HG02759 (cell line): ENCODE results near the gene ADCY9.
A peak's percentile ranks its signal among the peaks of the same experiment; 100 is the strongest.

Experiments used
- ATAC-seq: cut with Tn5 transposase; IDR thresholded peaks from one replicate; pipeline ENCODE4 v1.9.1; 2021; ENCODE audit warnings: mild to moderate bottlenecking, moderate library complexity; ENCODE audit not compliant: unreplicated experiment

ADCY9 gene

DNA sequence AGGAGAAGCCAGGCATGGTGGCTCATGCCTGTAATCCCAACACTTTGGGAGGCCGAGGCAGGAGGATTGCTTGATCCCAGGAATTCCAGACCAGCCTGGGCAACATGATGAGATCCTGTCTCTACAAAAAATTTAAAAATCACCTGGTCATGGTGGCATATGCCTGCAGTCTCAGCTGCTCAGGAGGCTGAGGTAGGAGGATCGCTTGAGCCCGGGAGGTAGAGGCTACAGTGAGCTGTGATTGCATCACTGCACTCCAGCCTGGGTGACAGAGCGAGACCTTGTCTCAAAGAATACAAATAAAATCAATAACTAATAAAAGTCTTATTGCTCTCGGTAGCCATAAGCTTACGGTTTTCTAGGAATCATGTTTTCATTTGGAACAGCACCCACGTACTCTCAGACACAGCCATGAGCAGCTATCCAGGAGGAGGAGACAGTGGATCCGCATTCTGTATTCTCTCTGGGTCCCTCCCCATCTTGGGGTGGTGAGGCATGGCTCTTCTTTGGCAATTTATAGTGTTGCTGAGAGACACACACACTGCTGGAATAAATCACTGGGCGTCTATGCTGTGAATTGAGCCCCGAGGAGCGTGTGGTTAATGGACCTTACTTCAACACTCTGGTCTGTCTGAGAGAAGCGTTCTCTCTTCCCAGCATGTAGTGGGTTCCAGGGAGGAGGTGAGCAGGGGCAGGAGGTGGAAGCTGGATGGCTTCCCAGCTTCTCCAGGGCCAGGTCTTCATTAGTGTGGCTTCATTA, 8.5 kb upstream of the ADCY9 start:
- ATAC-seq, result no peak

DNA sequence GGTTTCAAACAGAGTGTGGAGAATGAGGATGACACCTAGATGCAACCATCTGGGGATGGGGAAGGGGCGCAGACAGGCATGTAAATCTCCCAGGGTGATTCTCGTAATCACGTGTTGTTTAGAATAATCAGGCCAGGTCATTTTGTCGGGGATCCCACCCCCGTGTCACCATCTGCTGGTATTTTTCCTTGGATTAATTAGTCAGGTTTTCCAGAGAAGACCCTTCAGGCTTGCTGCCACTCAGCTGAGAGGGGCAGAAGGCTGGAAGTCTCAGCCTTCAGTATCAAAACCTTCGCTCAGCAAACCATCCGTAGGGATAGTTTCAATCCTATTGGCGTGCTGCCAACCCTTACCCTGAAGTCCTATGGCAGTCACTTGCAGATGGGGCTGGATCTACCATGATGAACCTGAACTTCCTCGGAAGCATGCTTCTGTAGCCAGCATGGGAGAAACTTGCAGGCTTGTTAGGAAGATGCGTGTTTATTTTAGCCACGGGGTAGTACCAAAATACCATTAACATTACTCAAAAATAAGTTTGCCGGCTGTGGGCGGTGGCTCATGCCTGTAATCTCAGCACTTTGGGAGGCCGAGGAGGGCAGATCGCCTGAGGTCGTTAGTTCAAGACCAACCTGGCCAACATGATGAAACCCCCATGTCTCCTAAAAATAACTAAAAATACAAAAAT, 7.5 kb upstream of the ADCY9 start:
- no peak for ATAC-seq

DNA sequence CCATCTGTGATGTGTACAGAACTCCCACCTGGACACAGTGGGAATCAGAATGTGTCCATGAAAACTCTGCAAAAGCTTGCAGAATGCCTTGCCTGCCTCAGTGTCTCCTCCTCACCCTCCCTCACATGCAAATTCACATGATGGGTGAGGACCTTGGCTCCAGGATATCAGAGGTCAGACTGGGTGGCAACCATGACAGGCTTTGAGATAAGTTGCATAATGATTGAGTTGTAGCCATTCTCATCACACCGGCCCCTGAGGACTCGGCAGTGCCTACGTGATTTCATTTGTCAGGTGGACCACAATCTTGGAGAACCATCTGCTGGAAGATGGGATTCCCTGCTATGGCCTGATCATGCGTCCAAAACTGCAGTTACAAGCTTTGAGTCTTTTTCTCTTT, 3.9 kb upstream of the ADCY9 start:
- no peak for ATAC-seq

DNA sequence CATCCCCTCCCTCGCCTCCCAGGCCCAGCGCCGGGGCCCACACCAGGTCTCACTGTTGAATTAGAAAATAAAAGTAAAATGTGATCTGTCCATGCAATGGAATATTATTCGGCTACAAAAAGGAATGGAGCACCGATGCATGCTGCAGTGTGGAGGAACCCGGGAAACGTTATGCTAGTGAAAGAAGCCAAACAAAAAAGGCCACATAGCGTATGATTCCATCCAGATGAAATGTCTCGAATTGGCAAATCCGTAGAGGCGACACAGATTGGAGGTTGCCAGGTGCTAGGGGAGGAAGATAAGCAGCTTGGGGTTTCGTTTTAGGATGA, 972 bp upstream of the ADCY9 start:
- ATAC-seq, result no peak

DNA sequence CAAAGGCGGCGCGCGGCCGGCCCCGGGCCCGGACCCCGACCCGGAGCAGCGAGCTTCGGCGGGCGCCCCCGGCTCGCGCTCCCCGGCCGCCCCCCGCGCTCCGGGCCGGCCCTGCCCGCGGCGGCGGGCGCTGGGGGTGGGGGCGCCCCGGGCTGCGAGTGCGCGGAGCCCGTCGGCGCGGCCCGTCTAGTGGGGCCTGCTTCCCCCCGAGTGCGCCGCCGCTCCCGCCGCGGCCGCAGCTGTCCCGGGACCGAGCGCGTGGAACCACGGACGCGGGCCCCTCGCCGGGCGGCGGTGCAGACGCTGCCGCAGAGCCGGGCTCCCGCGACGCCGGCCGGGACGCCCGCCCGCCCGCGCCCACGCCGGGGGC, 308 bp downstream of the ADCY9 start:
- peak; percentile 27 for ATAC-seq

DNA sequence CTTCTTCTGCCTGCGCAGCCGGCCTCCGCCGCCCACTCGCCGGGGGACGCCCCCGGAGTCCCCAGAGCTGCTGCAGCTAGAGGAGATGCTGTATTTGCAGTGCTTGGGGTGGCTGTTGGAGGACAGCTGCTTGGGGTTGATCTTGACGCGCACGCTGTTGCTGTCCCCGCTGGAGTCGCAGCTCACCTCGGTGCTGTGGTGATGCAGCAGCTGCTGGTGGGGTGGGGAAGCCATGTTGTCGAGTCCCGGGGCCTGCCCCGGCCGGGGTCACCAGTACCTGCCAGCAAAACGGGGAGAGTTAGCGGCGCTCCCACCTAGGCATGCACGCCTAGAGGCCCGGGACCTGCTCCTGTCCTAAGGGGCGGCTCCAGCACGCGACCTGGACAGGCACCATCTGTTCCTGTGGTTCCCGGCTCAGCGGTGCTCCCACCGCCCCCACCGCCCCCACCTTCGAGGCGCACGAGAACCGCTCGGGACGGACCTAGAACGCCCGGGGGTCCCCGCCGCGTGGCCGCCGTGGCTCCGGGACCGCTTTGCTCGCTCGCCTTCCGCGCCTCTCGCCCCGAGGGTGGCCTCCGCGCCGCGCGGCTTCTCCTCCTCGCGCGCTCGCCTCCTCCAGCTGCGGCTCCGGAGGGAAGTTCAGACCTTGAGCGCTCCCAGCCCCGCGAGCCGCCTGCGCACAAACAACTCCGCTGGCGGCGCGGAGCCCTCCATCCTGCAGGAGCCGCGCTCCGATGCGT, 863 bp downstream of the ADCY9 start:
- ATAC-seq, result peak; percentile 30

DNA sequence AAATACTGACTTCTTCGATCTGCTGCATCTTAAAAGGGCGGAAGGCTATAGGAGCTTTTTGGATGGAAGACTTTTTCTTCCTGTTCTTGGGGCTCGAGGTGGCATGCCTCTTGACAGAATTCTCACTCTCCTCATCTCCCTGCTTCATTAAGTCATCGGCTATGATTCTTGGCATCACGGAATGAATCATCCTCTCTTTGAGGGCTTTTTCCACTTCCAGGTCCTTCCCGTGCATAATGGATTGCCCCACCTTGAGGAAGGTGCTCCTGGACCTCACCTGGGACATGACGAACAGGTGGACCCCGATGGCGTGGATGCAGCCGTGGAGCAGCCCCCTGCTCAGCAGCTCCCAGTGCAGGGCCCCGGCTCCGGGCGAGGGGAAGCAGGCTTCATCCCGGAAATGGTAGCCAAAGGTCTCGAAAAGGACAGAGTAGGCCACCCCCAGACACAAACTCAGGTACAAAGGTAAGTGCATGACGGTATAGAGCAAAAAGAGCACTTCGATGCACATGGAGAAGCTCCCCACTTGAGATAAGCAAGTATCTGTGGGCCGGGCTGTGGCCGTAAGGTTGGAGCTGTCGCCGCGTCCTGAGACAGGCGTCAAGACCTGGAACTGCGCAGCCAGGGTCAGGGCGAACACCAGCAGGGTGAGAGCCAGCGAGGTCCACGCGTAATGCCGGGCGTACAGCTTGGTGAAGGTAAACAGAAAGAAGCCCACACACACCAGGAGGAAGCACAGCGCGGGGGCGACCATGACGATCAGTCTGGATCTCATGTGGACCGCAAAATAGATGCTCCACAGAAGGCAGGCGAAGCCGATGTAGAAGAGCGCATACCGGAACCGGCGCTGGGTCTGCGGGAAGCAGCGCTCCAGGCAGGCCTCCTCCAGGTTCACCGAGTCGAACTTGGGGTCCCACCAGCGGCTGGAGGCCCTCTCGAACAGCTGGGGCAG, 1.7 kb downstream of the ADCY9 start:
- ATAC-seq, result no peak

DNA sequence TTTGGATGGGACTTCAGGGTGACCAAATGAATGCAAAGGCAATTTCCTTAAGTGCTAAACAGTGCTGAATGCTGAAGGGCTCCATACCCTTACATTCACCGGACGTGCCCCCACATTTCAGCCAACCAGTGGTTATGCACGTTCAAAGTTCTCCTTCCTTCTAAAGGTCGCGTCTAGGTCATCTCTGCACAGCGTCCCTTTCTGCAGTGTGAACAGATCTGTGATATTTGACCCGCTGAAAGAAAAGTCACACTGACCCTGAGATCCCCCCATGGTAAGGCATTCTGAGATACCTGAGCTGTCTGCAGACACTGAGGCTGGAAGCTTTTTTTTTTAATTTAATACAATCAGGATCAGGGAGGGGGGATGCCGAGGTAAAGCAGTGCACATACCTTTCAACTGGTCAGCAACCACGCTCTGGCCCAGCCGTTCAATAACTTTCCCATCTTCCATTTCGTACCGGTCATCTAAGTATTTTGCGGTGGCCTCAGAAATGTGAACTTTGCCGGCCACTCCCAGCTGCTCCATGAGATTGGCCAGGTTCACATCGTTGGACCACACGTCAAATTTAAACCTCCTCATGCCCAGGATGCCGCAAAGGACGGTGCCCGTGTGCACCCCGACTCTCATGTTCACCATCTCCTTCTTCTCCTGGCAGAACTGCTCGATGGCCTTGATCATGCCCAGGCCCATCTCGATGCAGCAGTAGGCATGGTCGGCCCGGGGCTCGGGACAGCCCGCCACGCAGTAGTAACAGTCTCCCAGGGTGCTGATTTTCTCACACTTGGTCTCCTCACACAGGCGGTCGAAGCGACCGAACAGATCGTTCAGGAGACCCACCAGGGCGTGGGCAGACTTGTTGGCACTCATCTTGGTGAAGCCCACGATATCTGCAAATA, 2.6 kb downstream of the ADCY9 start:
- ATAC-seq, result no peak

DNA sequence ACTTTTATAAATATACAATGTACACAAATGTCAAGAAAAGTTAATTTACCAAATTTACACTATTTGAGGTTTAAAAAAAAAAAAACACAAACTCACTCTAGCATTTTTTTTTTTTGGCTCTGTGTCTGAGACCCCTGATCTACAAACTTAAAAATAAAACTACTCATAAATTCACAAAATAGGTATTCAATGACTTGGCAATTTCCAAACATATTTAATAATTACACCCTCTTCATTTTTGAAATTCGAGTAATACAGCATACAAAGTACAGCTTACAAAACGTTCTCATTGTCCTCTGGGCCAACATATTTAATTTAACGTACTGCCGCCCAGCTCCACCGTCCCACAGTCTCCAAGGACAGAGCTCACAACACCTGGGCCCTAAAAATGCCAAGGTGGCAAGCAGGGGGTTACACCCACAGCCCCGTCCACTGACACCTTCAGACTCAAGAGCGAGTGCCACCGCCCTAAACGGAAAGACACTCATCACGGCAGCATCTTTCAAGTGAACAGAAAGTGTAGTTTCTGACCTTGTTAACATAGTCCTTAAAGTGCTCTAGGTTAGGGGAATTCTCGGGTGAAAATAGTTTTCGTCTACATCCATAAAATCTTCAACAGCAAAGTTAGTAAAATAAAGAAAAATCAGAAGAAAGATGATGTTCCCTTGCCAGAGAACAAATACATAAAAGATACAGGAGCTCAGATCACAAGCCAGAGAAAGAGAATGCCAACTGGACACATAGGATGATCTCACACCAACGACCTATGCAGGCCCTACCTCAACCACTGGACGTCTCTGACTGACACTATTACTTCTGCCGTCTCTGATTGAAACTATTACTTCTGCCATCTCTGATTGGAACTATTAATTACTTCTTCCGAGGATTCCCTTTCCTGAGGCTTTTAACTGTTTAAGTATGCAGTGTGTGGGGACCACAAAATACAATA, 4.2 kb downstream of the ADCY9 start:
- ATAC-seq, result no peak

DNA sequence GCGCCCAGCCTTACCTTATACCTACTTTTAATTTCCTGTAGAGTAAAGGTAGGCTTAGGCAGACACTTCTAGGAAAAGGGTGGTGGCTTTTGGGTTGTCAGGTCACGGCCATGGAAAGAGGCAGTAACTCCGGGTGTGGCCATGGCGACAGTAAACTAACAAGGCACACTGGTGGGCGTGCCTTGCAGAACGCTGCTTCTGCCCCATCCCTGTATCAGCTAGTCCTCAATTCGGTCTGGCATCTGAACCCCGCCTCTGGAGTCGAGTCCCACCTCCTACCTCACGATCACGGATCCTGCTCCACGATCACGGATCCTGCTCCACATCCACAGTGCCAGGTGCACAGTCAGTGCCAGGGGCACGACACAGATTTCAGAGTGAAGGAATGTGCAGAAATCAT, 5.6 kb downstream of the ADCY9 start:
- ATAC-seq, result no peak

DNA sequence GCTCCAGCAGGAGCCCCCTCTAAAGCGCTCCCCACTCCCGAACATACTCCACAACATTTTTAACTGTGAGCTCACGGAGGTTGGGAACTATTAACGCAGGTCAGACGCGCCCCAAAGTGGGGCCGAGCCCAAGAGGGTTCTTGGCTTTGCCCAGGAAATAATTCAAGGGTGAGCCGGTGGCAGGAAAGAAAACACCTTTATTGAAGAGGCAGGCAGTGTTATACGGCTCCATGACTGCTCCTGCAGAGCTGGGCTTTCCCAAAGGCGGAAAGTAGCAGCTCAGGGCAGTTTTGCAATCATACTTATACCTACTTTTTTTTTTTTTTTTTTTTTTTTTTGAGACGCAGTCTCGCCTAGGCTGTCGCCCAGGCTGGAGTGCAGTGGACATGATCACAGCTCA, 6.2 kb downstream of the ADCY9 start:
- no peak for ATAC-seq

DNA sequence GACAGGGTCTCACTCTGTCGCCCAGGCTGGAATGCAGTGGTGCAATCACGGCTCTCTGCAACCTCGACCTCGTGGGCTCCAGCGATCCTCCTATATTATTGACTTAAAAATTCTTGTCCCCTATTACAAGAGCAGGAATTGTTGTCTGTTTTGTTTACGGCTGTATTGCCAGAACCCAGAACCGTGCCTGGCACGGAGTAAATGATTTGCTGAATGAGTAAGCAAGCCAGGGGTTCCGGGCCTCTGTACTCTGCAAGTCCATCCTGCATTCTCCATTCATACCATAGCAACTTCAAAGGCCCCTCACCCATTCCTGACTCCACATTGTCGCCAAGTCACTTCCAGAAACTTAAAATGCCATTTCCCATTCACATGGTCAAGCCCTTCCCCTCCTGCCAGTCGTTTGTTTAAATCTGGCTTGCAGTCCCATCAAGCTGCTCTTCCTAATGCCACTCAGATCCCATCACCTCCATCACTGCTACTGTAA, 6.9 kb downstream of the ADCY9 start:
- no peak for ATAC-seq

DNA sequence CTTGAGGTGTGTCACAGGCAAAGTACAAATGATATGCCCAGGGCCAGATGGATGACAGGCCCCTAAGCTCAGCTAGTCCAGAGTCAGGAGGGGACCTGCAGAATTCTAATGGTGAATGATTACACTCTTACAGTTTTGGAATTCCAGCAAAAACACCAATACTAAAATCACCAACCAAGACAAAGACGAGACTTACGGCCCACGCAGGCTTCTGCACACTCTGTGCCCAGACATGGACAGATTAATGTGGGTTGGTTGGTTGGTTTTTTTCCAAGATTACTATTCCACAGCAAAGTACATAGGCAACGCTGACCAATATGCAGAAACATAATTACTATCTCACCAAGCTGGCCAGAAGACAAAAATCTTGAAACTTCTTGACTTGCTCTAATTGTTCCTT, 9.7 kb downstream of the ADCY9 start:
- no peak for ATAC-seq

DNA sequence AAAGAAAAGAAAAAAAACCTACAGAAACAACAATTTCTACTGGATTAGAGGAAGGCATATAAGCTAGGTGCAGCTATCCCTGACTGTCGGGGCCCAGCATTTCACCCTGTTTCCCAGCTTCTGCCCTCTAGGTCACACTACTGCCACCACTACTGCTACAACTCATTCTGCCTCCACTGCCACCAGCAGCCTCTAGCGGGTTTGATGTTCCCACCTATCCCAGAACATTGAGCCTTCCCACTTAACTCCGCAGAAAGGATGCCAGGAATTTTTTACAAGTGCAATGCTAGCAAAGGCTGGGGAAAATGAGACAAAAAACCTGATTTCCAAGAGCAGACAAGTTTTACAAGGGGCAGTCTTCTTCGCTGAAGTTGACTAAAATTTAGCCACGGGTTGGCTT, 10.4 kb downstream of the ADCY9 start:
- no peak for ATAC-seq

DNA sequence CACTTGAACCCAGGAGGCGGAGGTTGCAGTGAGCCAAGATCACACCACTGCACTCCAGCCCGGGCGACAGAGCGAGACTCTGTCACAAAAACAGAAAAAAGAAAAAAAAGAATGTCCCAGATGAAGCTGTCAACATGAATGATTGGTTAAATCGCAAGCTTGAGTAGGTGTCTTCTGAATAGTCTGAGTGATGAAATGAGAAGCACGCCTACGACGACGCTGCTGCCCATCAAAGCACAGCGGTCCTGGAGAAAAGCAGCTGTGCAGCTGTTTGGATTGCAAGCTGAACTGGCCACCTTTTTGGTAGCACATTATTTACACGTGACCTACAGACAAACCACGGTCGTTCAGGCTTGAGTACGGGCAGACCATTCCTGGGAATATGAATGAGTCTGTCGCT, 12.5 kb downstream of the ADCY9 start:
- ATAC-seq, result no peak

DNA sequence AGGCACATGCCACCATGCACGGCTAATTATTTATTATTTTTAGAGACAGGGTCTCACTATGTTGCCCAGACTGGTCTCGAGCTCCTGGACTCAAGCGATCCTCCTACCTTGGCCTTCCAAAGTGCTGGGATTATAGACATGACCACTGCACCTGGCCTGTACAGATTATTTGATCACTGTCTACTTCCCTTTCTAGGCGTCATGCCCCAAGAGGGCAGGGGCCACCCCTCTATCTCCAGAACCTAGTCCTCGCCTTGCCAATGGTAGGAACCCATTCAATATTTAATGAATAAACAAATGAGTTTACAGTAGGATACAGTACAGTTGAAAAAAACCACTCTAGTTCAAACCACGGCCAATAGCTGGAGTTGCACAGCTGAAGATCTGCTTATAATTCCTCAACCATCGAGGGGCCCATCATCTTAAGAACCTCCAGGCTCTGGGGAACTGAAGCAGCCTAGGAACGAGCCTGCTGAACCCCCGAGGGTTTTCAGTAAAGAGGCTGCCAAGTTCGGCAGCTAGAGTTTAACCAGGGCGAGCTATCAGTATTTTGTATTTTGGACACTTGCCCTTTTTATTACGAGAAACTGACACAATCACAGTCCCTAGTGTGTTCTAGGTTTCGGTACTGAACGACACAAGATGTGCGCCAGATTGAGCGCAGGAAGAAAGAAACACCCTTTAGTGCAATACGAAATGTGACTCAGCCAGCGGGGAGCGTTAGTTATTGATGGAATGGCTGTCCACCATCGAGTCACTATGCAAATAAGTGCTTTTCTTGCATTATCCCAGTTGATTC, 14.6 kb downstream of the ADCY9 start:
- no peak for ATAC-seq

DNA sequence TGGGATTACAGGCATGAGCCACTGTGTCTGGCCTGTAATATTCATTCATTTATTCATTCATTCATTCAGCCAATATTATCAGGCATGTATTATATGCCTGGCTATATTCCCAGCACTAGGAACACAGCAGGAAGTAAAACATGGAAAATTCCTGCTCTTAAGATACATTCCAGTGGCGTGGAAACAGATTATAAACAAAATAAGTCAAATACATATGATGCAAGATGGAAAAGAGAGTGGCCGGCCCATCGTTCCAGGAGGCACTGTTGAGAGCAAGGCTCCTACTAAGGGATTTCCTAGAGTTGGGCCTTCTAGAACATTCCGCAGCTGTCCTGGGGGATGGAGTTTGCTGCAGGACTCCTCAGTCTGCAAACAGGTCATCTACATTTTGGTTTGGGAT, 17.7 kb downstream of the ADCY9 start:
- no peak for ATAC-seq

DNA sequence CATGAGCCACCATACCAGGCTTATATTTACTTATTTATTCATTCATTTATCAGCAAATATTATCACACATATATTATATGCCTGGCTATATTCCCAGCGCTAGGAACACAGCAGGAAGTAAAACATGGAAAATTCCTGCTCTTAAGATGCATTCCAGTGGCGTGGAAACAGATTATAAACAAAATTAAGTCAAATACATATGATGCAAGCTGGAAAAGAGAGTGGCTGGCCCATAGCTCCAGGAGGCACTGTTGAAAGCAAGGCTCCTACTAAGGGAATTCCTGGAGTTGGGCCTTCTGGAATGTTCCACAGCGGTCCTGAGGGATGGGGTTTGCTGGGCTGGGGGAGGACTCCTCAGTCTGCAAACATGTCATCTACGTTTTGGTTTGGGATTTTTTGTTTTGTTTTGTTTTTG, 18.4 kb downstream of the ADCY9 start:
- ATAC-seq, result no peak
